Mesendoderm (in vitro differentiated cells): ENCODE data around the gene MLYCD.

Source experiments
- DNase-seq: peaks from one replicate; pipeline ENCODE4 v3.0.0; 2013
- H2AK5ac ChIP-seq: 2 replicates; pipeline ENCODE4 v1.6.1; 2013; ENCODE audit warnings: low read length, inconsistent platforms
- H2BK120ac ChIP-seq: 2 replicates; pipeline ENCODE4 v1.6.1; 2013; ENCODE audit warnings: low read depth, mild to moderate bottlenecking, low read length, moderate library complexity, mixed read lengths
- H2BK15ac ChIP-seq: replicated peaks from 2 replicates; pipeline ENCODE4 v1.6.1; 2013; ENCODE audit warnings: low read depth, mild to moderate bottlenecking, moderate library complexity
- H2BK5ac ChIP-seq: 2 replicates; pipeline ENCODE4 v1.6.1; 2013; ENCODE audit warnings: low read length, inconsistent platforms
- H3K18ac ChIP-seq: 2 replicates; pipeline ENCODE4 v1.6.1; 2013; ENCODE audit warnings: mild to moderate bottlenecking, low read length, mixed read lengths
- H3K23ac ChIP-seq: one replicate; pipeline ENCODE4 v1.6.1; 2013; ENCODE audit warnings: low read length
- H3K27ac ChIP-seq: 2 replicates; pipeline ENCODE4 v1.5.1; 2013; ENCODE audit warnings: low read depth, mild to moderate bottlenecking, inconsistent platforms, low read length, moderate library complexity
- H3K27me3 ChIP-seq: 2 replicates; pipeline ENCODE4 v1.6.1; 2013; ENCODE audit warnings: low read length, control low read depth, mild to moderate bottlenecking, inconsistent platforms; ENCODE audit not compliant: insufficient read depth, poor library complexity
- H3K36me3 ChIP-seq: 2 replicates; pipeline ENCODE4 v1.6.1; 2013; ENCODE audit warnings: low read length, inconsistent platforms; ENCODE audit not compliant: control insufficient read depth, insufficient read depth
- H3K4ac ChIP-seq: one replicate; pipeline ENCODE4 v1.6.1; 2013; ENCODE audit warnings: low read depth, mild to moderate bottlenecking, low read length, moderate library complexity
- H3K4me1 ChIP-seq: 2 replicates; pipeline ENCODE4 v1.6.1; 2013; ENCODE audit warnings: low read depth, low read length, inconsistent platforms; ENCODE audit not compliant: control insufficient read depth
- H3K4me2 ChIP-seq: 2 replicates; pipeline ENCODE4 v1.6.1; 2013; ENCODE audit warnings: low read length
- H3K4me3 ChIP-seq: 2 replicates; pipeline ENCODE4 v1.5.1; 2013; ENCODE audit warnings: mild to moderate bottlenecking, low read length
- H3K56ac ChIP-seq: one replicate; pipeline ENCODE4 v1.6.1; 2013; ENCODE audit warnings: low read length
- H3K79me1 ChIP-seq: 2 replicates; pipeline ENCODE4 v1.6.1; 2013; ENCODE audit warnings: low read length, inconsistent platforms
- H3K79me2 ChIP-seq: 2 replicates; pipeline ENCODE4 v1.6.1; 2013; ENCODE audit warnings: mild to moderate bottlenecking, low read length; ENCODE audit not compliant: control insufficient read depth, insufficient read depth
- H3K9ac ChIP-seq: 2 replicates; pipeline ENCODE4 v1.6.1; 2013; ENCODE audit warnings: low read length, inconsistent platforms
- H4K5ac ChIP-seq: one replicate; pipeline ENCODE4 v1.6.1; 2013; ENCODE audit warnings: low read length
- H4K8ac ChIP-seq: one replicate; pipeline ENCODE4 v1.6.1; 2013; ENCODE audit warnings: low read depth, mild to moderate bottlenecking, control low read depth, low read length, moderate library complexity
- WGBS: extraction: QIAGEN DNeasy Blood & Tissue Kit; methylation state at CpG from one replicate; pipeline ENCODE4 v1.1.7; 2013; ENCODE audit warnings: low lambda C conversion rate, missing lambda C conversion rate; ENCODE audit not compliant: insufficient coverage; ENCODE audit errors: extremely low coverage; 5-methylcytosine and 5-hydroxymethylcytosine counted together

Gene MLYCD

DNA sequence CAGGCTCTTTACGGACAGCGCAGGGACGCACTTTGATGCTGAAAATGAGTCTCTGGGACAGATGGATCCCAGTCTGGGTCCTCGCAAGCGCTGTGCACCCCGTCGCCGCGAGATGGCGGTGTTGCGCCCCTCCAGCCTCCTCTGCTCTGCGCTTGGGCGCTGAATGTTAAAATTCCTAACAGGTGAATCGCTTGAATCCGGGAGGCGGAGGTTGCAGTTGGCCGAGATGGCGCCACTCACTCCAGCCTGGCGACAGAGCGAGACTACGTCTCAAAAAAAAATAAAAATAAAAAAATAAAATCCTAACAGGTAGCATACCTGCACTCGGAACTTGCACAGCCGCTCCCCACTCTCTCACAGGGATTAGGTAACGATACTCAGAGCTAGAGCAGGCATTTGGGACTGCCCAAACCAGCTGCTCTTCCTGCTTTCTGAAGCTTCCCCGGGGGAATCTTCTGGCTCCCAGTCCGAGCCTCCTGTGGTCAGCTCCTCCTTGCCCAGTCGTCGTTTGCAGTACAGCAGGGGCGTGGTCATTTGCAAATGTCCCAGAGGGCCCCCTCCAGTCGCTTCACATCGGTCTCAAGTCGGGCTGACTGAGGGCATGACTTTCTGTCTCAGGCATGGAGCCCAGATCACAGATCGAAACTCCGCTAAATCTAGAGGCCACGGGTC lies 27.9 kb downstream of the MLYCD start:
- Histone ChIP-seq H3K27ac (peak overlapping the region; percentile 46), H2AK5ac (no peak overlapping the region), H3K79me1 (no peaks in the 10 kb centered on the region)

DNA sequence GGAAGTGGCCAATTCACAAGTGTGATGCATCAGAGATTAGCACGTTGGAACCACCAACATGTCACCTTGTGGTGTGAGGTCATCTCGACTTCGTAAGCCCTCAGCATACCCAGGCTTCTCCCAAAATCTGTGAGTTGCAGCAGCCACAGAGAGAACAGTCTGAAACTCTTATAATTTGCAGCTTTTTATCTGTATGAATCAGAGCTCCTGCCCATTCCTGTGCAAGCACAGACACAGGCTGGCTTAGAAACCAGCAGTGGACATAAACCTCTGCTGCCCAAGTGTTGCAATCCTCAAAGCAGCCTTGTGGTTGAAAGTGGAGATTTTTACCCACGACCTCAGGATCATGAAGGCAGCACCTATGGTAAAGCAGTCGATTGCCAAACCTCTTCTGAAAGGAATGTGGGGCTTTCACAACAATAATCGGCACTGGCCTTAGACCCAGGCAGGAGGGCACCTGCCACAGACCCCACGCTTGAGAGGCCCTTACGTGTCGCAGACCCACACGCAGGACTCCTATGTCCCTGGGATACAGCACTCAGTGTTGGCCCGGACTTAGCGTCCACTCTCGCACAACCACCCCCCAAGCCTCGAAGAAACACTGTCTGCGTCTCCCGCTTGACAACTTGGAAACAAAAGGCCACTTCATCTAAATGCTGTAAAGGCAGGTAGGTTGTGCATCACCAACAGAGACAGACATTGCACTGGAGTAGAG lies 29.6 kb downstream of the MLYCD start:
- H3K56ac ChIP-seq = no peak overlapping the region
- no peak overlapping the region for H3K4me2 ChIP-seq
- H3K23ac ChIP-seq = no peak overlapping the region
- no peaks in the 10 kb centered on the region for H3K27me3 ChIP-seq
- DNase-seq = peak; percentile 28
- peaks cover 3% of the 10 kb centered on the region for H3K4me1 ChIP-seq
- no peak overlapping the region for H2BK5ac ChIP-seq
- H3K9ac ChIP-seq = no peak overlapping the region
- H3K4ac ChIP-seq = no peak overlapping the region
- H4K8ac ChIP-seq = no peak overlapping the region
- WGBS = no CpG with 5 or more reads among the region's 16 CpGs
- H2BK120ac ChIP-seq = no peak overlapping the region
- no peaks in the 10 kb centered on the region for H3K36me3 ChIP-seq
- H4K5ac ChIP-seq = no peak overlapping the region
- H3K79me1 ChIP-seq = no peaks in the 10 kb centered on the region
- H3K18ac ChIP-seq = no peak overlapping the region
- no peak overlapping the region for H2AK5ac ChIP-seq
- H2BK15ac ChIP-seq = no peak overlapping the region
- no peak overlapping the region for H3K27ac ChIP-seq
- H3K79me2 ChIP-seq = no peaks in the 10 kb centered on the region
- H3K4me3 ChIP-seq = no peak overlapping the region

More for the DNA sequence above, 27.9 kb downstream of the MLYCD start:
- H4K5ac ChIP-seq = no peak overlapping the region
- H3K4me2 ChIP-seq = peak overlapping the region; percentile 41
- H4K8ac ChIP-seq = no peak overlapping the region
- no peaks in the 10 kb centered on the region for H3K79me2 ChIP-seq
- peak; percentile 92 for DNase-seq
- peak overlapping the region; percentile 44 for H2BK5ac ChIP-seq
- WGBS = no CpG with 5 or more reads among the region's 35 CpGs
- no peak overlapping the region for H3K23ac ChIP-seq
- no peaks in the 10 kb centered on the region for H3K36me3 ChIP-seq
- no peak overlapping the region for H2BK120ac ChIP-seq
- no peak overlapping the region for H3K4me3 ChIP-seq
- H3K27me3 ChIP-seq = no peaks in the 10 kb centered on the region
- H3K56ac ChIP-seq = peak overlapping the region; percentile 87
- no peak overlapping the region for H2BK15ac ChIP-seq
- H3K4ac ChIP-seq = no peak overlapping the region
- H3K18ac ChIP-seq = no peak overlapping the region
- peaks cover 3% of the 10 kb centered on the region for H3K4me1 ChIP-seq
- peak overlapping the region; percentile 65 for H3K9ac ChIP-seq

DNA sequence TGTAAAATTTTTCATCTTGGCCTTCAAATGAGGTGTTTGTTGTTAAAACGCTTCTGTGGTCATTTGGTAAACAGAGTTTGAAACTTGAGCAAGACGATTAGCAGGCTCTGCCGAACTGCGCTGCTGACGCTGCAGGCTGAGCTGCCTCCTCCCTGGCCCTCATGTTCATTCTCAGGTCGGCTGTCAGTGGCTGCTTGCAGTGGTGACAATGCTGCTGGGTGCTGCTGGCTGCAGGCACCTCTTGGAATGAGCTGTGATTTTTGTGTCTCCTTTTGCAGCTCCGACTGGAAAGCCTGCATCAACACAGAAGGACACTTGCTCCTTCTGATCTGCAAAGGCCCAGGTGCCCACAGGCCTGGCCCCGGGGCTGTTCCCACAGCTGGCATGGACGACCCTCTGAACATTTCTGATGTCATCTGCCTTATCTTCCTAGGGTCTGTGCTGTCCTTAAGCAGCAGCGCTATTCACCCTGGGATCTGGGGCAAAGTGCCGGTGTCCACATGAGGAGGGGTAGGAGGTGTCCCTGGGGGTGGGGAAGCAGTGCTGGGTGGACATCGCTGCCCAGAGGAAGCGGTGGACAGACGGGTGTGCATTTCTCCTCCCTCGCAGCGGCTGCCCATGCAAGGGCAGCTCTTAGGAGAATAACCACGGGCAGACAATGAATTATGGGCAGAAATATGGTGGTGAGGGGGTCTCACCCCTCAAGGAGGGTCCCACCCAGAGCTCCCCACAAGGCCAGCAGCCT lies 31.1 kb downstream of the MLYCD start:
- Histone ChIP-seq H3K9ac (no peak overlapping the region), H3K23ac (no peak overlapping the region), H4K5ac (no peak overlapping the region), H2BK15ac (no peak overlapping the region), H2BK5ac (no peak overlapping the region), H3K18ac (no peak overlapping the region), H3K4ac (no peak overlapping the region), H3K4me3 (no peak overlapping the region), H3K27me3 (no peaks in the 10 kb centered on the region), H3K36me3 (no peaks in the 10 kb centered on the region), H3K4me1 (peaks cover 3% of the 10 kb centered on the region), H2AK5ac (no peak overlapping the region), H3K56ac (no peak overlapping the region), H3K4me2 (no peak overlapping the region), H3K27ac (no peak overlapping the region), H3K79me1 (no peaks in the 10 kb centered on the region), H4K8ac (no peak overlapping the region), H3K79me2 (no peaks in the 10 kb centered on the region), H2BK120ac (no peak overlapping the region)
- WGBS = no CpG with 5 or more reads among the region's 17 CpGs
- no peak for DNase-seq

DNA sequence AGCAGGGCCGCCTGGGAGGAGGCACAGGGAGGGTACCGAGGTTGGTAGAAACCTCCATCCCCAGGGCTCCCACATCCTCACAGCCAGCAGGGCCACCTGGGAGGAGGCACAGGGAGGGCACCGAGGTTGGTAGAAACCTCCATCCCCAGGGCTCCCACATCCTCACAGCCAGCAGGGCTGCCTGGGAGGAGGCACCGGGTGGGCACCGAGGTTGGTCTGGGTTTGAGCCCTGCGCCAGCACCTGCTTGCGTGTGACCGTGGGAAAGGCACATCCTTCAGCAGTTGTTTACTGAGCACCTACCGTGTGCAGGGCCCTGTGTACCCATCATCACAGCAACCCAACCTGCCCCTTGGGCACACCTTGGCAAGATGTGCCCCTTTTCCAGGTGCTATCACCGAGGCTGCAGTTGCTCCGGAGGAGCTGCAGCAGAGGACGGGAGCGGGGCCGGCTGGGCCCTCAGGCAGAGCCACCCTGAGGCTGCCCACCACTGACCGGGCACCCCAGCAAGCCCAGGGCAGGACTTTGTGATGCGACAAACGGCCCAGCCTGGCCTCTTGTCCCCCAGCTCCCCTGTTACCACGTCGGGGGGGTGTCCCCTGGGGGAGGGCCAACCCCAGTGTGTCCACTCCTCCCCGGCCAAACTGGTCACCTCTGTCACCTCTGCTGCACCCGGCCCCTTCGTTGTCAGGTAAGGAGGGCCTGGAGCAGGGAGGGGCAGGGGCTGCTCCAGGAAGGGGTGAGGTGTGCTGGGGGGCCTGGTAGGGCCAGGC lies 32.0 kb downstream of the MLYCD start:
- H3K23ac ChIP-seq = no peak overlapping the region
- no peak overlapping the region for H3K18ac ChIP-seq
- H3K79me1 ChIP-seq = no peaks in the 10 kb centered on the region
- H2BK120ac ChIP-seq = no peak overlapping the region
- H3K9ac ChIP-seq = no peak overlapping the region
- H3K56ac ChIP-seq = no peak overlapping the region
- H3K27ac ChIP-seq = no peak overlapping the region
- no peak for DNase-seq
- no CpG with 5 or more reads among the region's 22 CpGs for WGBS
- no peak overlapping the region for H4K8ac ChIP-seq
- no peak overlapping the region for H4K5ac ChIP-seq
- H3K4me3 ChIP-seq = no peak overlapping the region
- H3K4me1 ChIP-seq = peaks cover 3% of the 10 kb centered on the region
- no peak overlapping the region for H2AK5ac ChIP-seq
- H3K79me2 ChIP-seq = no peaks in the 10 kb centered on the region
- no peak overlapping the region for H3K4ac ChIP-seq
- no peaks in the 10 kb centered on the region for H3K36me3 ChIP-seq
- H2BK15ac ChIP-seq = no peak overlapping the region
- H2BK5ac ChIP-seq = no peak overlapping the region
- H3K4me2 ChIP-seq = no peak overlapping the region
- H3K27me3 ChIP-seq = no peaks in the 10 kb centered on the region

DNA sequence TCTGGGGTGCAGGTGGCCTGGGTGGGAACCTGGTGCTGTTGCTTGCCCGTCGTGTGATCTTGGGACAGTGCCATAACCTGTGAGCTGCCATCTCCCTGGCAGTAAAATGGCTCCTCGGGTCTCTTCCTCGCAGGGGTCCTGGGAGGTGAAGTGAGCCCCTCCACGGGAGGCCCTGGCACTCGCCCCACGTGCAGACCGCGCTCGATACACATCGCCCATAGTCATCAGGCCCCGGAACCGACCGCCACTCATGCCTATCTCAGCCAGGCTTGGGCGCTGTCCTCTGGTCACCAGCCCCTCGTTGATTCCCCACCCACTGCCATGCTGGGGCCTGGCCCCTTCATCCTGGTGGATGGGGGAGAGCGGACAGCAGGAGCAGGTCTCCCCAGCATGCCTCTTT lies 32.6 kb downstream of the MLYCD start:
- Histone ChIP-seq H3K4me1 (peaks cover 3% of the 10 kb centered on the region), H3K36me3 (no peaks in the 10 kb centered on the region), H3K56ac (no peak overlapping the region), H2AK5ac (no peak overlapping the region), H3K4me2 (no peak overlapping the region), H3K27me3 (no peaks in the 10 kb centered on the region), H4K5ac (no peak overlapping the region), H2BK15ac (no peak overlapping the region), H2BK5ac (no peak overlapping the region), H2BK120ac (no peak overlapping the region), H3K79me1 (no peaks in the 10 kb centered on the region), H3K79me2 (no peaks in the 10 kb centered on the region), H4K8ac (no peak overlapping the region), H3K23ac (no peak overlapping the region), H3K4me3 (no peak overlapping the region), H3K9ac (no peak overlapping the region), H3K27ac (no peak overlapping the region), H3K18ac (no peak overlapping the region), H3K4ac (no peak overlapping the region)
- no peak for DNase-seq
- no CpG with 5 or more reads among the region's 17 CpGs for WGBS
